Stimulated activated CD4-positive, alpha-beta T cell treated with anti-CD3 and anti-CD28 coated beads, Interleukin-1b, Interleukin-23, amount 100 ng/mL, for 24 hours (primary cell): ENCODE results near the gene GPS1.

Experiments
- DNase-seq, 4 experiments: peaks; one replicate each; pipeline ENCODE4 v3.0.0-alpha.2; 2020; ENCODE audit warnings: low read depth in 4 of 4, low spot score in 1 of 4

The GPS1 gene

GRCh38 chr17:82056729-82057621 is 5.3 kb downstream of the GPS1 start:
- no peak for DNase-seq

GRCh38 chr17:82058230-82058854 is 6.6 kb downstream of the GPS1 start:
- DNase-seq: no peak

DNA sequence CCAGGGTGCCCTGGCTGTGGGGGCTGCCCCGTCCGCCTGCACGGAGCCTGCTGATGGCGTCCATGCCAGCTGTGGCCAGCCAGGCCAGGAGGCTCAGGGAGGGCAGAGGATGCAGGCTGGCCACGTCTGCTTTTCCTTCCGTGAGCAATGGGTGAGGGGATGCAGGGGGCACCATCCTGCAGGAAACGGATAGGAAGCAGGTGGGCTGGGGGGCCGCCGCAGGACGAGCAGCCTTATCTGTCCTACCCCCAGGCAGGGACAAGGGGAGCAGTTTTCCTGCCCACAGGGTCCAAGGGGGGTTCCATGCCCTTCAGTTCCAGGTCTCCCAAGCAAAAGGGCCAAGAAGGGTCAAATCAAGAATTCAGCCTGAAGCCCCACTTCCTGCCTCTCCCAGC is 7.2 kb downstream of the GPS1 start:
- no peak for DNase-seq

DNA sequence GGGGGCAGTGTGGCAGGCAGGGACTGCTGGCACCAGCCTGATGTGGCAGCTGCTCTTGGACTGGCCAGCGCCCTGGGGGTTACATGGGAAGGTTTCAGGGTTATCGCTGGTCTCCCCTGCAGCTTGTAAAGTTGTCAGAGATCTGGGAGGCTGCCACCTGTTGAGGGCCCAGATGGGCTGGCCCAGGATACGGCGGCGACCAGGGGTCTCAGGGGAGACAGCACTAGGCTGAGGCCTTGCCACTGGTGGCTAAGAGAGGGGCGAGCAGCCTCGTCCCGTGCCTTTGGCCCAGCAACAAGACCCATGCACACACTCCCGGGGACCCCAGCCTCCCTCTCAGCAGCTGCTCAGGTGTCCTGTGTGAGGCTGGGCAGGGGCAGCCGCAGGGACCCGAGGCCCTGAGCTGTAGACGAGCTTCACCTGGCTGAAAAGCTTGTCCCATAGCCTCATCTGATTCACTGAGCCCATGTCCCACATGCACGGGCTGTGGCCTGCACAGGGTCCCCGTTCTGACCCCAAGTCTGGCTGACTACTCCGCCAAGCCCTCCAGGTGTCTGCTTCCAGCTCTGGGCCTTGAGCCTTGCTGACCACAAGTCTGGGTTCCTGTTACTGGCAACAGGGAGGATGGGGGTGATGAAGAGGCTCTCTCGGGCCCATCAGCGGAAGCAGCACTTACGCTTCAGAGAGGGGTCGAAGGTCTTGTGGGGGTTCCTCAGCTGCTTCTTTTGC is 7.7 kb downstream of the GPS1 start:
- DNase-seq: no peak

DNA sequence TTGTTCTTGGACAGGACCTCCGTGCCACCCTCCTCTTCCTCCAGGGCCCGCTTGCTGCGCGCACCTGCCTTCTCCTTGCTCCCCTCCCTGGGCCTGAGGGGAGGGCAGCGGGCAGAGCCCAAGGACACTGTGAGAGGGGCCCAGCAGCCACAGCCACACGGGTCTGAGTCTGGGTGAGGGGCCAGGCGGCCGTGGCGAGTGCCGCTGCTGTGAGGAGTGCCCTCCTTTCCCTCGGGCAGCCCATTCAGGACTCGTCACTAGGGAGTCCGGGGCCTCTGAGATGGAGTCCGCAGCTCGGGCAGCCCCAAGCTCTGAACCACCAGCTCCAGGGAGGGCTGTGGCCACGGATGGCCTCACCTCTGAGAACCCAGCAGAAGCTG is 8.3 kb downstream of the GPS1 start:
- DNase-seq: no peak

DNA sequence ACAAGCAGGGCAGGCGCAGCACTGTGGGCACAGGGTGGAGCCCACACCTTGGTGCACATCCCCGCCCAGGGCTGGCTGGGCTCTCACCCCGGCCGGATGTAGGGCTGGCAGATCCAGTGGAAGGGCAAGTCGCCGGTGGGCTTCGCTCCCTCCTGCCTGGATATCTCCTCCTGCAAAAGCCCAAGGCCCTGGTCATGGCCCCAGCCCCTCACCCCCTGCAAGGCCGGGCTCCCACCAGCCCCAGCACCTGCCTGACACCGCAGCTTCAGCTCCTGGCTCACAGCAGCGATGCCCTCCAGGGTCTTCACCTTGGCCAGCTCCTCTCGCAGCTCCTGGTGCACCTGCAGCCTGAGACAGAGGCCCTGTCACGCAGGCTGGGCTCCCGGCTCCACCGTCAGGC is 8.9 kb downstream of the GPS1 start:
- DNase-seq: no peak

DNA sequence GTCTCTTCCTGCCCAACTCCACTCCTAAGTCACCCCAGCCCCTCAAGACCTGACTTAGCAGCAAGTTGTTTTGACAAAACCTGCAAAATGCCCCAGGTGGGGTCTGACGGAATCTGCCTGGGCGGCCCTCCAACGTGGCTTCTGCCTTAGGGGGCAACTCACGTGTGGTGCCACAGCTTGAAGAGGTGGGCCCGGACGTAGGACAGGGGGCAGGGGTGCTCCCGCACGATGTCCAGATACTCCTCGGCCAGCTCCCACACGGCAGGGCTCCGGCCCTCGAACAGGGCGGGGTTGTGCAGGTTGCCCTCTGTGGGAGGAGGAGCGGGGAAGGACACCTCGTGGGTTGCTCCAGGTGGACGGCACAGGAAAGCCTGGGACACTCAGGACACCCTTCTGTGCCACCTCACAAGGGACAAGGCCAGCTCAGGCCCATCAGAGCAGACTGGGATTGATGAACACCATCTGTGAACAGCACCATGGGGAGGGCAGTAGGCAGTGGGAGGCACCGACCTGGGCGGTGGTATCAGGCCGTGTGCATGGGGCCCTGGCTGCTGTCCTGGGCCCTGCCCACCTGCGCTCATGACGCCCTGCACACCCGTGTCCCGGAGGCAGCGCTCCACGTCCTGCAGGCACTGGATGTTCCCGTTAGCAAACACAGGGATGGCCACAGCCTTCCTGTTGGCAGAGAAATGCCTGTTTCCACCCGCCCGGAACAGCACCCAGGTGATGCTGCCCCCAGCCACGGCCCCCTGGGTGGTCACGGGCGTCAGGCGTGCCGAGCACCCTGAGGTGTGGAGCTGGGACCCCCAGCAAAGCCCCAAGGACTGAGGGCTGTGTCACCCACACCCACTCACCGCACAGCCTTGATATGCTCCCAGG is 9.6 kb downstream of the GPS1 start:
- no peak for DNase-seq

DNA sequence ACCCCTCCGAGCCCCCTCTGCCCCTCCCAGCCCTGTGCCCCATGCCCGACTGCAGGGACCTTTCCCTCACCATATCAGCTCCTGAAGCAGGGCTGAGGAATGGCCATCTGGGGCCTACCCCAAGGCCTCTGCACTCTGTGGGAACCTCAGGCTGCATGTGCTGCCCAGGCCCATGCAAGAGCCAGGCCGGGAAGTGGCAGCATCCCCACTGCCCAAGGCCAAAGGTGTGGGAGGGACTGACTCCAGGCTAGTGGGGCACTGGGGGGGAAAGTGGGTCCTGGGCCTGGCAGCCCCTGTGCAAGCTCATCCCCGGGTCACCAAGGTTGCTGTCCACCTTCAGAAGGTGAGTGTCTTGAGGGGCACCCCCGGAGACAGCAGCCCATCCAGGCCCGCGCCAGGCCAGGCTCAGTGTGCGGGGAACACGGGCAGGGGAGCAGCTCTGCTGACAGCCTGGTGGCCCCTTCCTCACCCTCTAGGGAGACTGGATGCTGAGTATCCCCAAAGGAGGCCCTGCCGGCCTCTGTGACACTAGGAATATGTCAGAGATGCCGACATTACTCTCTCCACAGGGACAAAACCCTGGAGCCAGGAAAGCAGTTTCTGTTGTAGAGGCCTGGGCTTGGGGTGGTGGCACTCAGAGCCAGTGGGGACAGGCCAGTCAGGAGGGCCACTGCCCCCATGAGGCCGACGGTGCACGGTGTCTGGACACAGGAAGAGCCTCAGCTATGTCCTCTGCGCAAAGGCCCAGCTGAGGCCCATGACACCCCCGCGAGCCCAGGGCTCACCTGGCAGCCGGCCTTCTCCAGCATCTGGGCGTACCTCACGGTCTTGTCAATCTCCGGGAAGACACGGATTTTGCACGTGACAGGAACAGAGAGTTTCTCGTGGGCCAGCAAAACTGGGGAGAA is 10.6 kb downstream of the GPS1 start:
- no peak for DNase-seq

GRCh38 chr17:82062984-82063368 is 11.3 kb downstream of the GPS1 start:
- DNase-seq: no peak

DNA sequence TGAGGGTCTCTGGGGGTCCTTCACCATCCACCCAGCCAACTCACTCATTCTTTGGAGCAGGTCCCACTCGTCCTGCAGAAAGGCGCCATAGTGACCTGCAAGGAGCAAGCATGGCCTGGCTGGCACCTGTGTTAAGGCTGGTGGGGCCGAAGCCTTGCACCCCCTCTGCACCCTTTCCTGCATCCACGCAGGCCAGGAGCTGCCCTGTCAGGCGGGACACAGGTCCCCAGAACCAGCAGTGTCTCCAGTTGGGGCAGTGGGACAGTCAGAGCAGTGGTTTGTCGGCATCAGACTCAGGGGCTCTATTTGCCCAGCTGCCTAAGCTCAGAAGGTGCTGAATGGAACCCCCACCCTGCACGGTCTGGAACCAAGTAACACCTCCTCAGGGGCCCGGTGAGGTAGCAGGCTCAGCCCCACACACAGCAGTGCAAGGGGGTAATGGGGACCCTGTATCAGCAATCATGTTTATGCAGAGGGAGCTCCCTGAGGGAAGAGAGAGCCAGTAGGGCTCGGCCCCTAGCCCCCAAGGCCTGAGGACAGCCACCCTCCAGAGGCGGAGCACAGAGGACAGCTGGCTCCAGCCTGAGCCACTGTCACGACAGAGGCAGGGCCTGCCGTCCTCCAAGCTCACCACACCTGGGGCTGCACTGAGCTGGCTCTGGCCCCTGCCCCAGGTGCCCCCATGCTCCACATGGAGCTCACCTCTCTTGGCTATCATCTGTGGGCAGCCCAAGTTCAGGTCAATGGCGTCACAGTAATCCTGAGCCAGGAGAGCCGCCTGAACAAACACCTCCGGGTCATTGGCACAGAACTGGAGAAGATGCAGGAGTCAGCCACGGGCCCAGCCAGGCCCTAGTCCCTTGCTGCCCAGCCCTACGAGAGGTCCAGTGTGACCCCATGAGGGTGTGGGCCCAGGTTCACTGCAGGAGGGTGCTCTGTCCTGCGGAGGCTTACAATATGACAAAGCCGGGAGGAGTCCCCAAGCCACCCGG is 12.0 kb downstream of the GPS1 start:
- DNase-seq: no peak

DNA sequence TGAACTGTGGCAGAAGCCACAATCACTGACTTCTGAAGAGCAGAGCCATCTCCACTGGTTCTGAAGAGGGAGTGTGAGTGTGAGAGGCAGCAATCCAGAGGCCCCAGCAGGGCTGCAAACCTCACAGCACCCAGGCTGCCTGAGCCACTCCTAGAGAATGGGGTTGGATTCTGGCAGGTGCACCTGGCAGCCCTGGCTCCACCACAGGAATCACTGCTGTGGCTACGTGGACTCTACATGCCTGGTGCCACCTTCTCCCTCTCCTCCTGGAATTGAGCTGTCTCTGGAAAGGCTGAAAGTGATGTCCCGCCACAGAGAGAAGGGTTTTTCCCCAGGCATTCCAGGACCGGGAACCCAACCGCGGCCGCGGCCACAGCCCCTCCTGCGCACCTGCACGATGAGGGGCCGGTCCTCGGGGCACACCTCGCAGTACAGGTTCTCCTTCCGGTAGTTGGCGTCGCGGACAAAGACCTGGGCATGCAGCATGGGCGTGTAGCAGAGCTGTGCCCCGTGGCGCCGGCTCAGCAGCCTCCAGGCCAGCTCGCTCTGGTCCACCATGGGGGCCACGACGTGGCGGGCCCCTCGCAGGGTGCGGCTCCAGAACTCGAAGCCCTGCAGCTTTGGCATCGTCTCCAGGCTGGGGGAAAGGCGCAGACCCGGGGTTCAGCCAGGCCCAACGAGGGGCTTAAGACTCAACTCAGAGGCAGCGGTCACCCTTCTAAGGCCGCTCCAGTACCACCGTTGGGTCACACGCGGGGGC is 12.9 kb downstream of the GPS1 start:
- no peak for DNase-seq

DNA sequence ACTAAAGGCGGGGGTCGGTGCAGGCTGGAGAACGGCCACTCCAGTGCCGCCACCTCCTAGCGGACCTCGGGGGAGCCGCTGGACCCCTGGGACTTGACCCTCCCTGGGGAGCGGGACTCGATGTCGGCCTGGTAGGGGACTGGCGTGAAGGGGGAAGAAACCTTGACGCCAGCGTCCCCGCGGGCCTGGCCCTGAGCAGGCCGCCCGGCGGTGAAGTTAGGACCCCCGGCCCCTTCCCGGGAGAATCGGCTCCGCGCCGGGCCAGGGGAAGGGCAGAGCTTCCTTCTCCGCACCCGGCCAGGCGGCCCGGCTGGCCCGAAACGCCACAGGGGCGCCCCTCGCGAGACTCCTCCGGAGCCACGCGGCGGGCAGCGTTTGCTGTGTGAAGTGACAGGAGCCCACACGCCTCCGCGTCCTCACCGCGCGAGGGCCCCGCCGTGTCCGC is 13.5 kb downstream of the GPS1 start:
- no peak for DNase-seq

GRCh38 chr17:82065638-82066303 is 14.1 kb downstream of the GPS1 start, which contains the start of gene DUS1L:
DUS1L (minus strand) TSS chr17:82065804; CDS start chr17:82065059, 745 bp downstream.
- DNase-seq: peak; percentile 50 to 58 (median 54)

- DNase-seq: no peak
Measured at GRCh38 chr17:82070611-82071010, 18.9 kb downstream of the GPS1 start.

- no peak for DNase-seq
Measured at GRCh38 chr17:82072827-82073226, 21.1 kb downstream of the GPS1 start.

DNA sequence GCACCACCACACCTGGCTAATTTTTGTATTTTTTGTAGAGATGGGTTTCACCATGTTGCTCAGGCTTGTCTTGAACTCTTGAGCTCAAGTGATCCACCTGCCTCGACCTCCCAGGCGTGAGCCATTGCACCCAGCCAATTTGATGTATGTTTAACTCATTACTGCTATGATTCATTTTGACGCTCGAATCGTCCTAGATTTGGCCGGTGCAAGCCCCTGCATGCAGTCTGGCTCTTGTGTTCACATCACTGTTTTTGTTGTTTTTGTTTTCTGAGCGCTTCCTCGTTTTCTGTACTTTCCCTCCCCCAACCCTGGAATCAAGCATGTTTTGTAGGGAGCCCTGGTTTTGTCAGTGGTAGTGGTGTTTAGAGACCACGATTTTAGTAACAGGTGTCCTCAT is 21.7 kb downstream of the GPS1 start:
- no peak for DNase-seq

DNA sequence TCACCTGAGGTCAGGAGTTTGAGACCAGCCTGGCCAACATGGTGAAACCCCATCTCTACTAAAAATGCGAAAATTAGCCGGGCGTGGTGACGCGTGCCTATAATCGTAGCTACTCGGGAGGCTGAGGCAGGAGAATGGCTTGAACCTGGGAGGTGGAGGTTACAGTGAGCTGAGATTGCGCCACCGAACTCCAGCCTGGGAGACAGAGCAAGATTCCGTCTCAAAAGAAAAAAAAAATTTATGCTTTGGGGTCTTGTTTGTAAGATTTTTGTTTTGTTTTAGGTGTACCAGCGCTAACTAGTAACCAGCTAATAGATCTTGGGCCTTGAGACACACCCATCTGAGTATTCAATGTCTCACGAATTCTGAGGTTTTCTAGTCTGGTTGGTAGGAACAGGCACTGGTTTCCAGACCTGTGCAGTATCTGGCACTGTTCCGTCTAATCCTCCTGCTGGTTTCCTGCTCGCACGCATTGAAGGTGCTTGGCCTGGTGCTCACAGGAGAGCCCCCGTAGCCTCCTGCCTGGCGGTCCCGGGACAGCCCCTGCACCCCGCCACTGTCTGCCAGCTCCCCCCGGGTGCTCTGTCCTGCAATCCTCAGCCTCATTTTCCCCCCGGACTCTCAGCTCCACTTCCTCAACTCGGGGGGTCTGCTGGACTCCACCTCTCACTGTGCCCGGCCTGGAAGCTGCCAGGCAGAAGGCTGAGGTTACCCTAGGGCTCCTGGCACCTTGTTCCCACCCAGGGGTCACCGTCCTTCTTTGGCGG is 24.5 kb downstream of the GPS1 start:
- no peak for DNase-seq
